NCI-H345 treated with DMSO at 0.1 percent for 48 hours (cell line): ENCODE measurements around the gene GPR160.

ENCODE experiments used
- DNase-seq: peaks from one replicate; lab custom pipeline; 2025; ENCODE audit not compliant: unreplicated experiment; lab: John Stamatoyannopoulos, UW

Gene GPR160

DNA sequence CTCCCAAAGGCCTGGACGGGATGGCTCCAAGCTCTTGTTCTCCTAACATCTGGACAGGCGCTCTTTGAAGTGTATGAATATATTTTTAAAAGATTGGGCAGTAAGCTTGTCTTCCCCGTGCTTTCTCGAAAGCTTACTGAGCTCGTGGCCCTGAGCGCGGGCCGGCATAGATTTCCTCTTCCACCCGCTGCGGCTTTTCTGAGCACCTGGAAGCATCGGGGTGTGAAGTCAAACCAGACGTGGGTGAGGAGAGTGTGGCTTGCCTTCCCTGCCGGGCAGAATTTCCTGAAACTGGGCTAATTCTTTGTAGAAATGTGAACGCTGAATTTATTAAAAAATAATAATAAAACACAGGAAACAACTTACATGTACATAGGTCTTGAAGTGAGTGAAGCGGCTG, 25.9 kb downstream of the GPR160 start:
- no peak for DNase-seq

DNA sequence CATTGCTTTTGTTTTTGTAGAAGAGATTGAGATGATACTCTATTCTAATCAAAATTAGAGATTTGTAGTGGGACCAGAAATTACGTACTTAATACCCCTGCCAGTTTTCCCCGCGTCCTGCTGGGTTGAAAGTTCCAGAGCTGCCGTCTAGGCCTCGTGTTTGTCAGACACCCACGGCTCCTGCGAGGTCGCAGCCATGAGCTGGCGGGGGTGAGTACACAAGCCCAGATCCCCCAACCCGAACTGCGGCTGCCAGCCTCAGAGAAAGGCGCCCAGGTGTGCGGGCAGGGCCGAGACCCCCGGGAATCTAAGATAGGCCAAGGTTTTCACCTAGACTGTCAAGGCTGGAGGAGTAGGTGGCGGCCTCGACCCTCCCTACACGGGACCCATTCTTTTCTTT, 26.3 kb downstream of the GPR160 start:
- DNase-seq: no peak

GRCh38 chr3:170075441-170076091, 37.8 kb downstream of the GPR160 start:
- no peak for DNase-seq

- no peak for DNase-seq
Measured at GRCh38 chr3:170076715-170077238, 39.0 kb downstream of the GPR160 start.

- no peak for DNase-seq
Measured at GRCh38 chr3:170077361-170077760, 39.6 kb downstream of the GPR160 start.

DNA sequence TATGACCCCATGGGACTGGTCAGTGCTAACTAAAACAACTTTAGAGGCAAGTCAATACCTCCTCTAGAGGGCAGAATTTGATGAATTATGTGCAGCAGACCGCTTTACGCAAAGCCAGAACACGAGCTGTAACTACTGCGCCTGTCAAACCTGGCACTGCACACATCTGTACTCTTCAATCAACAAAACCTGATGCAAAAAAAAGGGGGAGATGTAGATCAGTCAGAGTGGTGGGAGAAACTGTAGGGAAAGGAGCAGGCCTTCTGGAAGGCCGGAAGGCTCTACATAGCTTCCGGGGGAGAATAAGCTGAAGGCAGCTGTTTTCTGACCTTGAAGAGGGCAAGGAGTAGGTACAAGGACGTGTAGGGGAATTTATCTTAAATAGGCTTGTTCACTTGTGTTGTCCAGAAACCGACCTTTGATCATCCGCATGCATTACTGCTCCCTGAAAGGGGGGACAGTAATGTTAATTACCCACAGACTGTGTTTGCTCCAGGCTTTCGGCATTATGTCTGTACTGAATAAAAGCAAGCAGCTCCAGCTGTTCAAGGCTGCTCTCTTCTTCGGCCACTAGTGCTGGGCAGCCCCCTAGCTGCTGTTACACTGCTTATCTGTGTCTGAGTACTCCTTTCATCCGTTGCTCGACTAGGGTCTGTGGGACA, 41.0 kb downstream of the GPR160 start:
- no peak for DNase-seq

DNA sequence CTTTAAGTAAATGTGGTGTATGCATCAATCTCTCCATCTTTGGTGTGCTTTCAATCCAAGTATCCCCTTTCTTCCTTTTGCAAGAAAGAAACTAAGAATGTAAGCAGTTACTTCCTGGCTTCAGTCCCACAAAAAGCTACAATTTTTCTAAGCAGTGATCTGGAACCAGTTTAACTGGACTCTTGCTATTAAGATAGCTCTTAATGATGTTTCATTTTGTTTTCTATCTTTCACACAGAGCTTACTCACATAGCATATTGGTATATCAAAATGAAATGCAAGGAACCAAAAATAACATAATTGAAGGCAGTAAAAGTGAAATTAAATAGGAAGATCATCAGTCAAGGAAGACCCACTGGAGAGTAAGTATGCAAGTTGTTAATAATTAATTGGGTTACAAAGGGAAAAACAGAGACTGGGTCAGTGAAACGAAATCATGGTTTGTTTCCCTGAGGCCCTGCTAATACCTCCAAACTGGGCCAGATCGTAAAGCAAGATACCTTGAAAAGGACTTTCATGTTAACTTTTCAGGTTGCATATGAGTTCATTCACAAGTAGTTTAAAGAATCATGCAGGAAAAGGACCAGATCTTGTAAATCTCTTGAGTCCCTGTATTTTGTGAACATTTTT, 41.9 kb downstream of the GPR160 start:
- no peak for DNase-seq

GRCh38 chr3:170080605-170081004, 42.8 kb downstream of the GPR160 start:
- DNase-seq: no peak

DNA sequence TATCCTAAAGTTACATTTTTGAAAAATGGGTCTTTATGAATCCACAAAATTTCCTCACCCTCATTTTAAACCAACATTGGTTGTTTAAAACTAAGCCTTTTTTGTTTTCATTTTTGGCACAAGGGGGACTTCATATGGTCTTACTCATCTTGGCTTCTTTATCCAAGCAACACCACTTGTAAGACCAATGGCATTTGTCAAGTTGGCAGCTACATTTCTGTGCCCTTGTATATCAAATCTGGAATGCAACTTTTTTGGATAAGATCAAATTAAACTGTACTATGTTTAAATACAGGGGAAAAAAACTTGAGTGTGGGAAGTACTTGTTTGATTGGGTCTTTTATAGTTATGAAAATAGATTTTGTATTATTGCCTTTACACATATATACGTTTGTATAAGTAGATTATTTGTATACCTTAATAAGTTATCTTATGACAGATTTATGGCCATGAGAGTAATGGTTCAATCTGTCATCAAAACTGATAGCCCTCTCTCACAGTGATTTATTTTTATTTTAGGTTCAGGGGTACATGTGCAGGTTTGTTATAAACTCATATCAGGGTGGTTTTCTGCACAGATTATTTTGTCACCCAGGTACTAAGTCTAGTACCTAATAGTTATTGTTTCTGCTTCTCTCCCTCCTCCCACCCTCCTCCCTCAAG, 43.4 kb downstream of the GPR160 start:
- no peak for DNase-seq

GRCh38 chr3:170083343-170083742, 45.5 kb downstream of the GPR160 start:
- DNase-seq: no peak

GRCh38 chr3:170085396-170085795, 47.6 kb downstream of the GPR160 start:
- DNase-seq: no peak

GRCh38 chr3:170089862-170090600, 52.2 kb downstream of the GPR160 start:
- no peak for DNase-seq

DNA sequence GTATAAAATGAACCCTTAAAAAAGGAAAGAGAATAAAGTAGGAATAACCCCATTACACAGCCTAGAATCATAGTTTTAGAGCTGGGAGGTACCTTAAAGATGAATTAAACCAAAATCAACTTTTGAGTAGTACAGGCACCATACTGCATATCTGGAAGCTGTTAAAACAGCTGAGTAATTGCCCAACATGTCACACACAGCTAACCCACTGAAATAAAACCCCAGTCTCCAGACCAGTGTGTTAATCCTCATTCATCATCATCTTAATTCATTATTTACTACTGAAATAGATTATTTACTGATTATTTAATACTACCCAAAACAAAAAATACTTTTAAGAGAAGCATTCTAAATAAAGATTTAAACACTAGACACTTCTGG, 52.8 kb downstream of the GPR160 start:
- no peak for DNase-seq

GRCh38 chr3:170092907-170093306, 55.1 kb downstream of the GPR160 start:
- DNase-seq: no peak

GRCh38 chr3:170095771-170096170, 58.0 kb downstream of the GPR160 start:
- DNase-seq: no peak

GRCh38 chr3:170096342-170096741, 58.5 kb downstream of the GPR160 start:
- no peak for DNase-seq

DNA sequence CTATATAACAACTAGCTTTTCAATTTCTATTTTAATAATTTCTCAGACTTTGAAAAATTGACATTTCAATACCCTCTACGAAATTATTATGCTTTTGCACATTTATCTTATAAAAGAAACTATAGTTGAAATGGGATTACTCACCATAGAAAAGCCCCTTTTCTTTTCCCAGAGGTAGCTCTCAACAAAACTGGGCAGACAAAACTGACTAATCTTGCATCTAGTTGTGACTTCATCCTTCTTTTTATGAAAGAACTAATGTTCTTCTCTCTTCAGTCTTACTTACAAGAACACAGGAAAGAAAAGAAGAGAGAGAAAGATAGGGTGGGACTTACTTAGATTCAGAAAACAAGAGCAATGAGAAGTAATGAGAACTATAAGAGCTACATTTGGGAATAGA, 61.0 kb downstream of the GPR160 start:
- DNase-seq: no peak

DNA sequence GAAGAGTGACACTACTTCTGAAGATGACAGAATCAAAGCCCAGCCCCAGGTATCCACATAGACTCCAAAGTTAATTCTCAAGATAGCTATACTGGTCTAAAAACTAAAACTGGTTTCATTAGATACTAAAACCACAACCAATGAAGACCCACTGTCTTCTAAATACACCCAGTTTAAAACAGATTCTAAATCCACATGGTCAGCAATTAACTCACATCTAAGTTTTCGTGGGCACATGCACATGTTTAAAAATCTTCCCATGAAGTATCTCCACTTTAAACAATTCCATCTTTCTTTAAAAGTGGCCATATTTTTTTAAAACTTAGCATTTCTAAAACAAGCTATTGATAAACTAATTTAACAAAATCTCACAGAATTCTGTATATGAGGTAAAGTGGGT, 63.1 kb downstream of the GPR160 start:
- no peak for DNase-seq

- DNase-seq: no peak
Measured at GRCh38 chr3:170102431-170102830, 64.6 kb downstream of the GPR160 start.

- DNase-seq: no peak
Measured at GRCh38 chr3:170107941-170108340, 70.1 kb downstream of the GPR160 start.

DNA sequence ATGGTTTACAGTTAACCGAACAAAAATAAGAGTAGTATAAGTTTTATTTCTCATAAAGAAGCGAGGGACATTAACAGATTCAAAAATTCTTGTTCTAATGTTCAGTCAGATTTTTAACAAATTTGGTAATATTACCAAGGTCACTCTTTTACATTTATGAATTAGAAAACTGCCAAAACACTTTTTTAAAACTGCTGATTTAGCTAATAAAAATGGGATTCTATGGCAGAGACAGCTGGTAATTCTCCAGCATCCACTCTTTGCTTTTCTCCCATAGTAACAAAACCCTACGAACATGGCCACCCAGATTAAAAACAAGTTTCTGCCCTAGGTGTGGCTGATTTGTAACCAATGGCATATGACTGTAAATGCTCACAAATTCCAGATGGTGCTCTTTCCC, 71.2 kb downstream of the GPR160 start:
- DNase-seq: no peak
